A673 (cell line): ENCODE data around the gene ELAVL1. TPM values are rescaled to one million over a fixed set of nuclear protein-coding genes. Genes with fewer than 3 reads are reported as not detected.

Source experiments
- BruUV-seq: library from RNA; stranded (reverse); fragments of 400-500 nt; replicated peaks from 2 replicates; lab custom pipeline; 2021; lab: Mats Ljungman, UMichigan
- CTCF ChIA-PET: fragments of 300-600 bp; sonication (Branson Sonifier 250); formaldehyde crosslinking; loops from one replicate; lab custom pipeline; 2022; ENCODE audit warnings: antibody characterized with exemption; lab: Charles Lee
- POLR2A ChIA-PET: fragments of 300-600 bp; sonication (Branson Sonifier 250); formaldehyde crosslinking; loops from one replicate; lab custom pipeline; 2022; ENCODE audit warnings: antibody characterized with exemption; ENCODE audit not compliant: low non-redundant PET; lab: Charles Lee
- DNase-seq: peaks from one replicate; pipeline ENCODE4 v3.0.0-alpha.2; 2015; ENCODE audit warnings: low spot score
- H3K27ac ChIP-seq: fragments of 200-600 bp; sonication (generic); 2 replicates; pipeline ENCODE4 v1.5.1; 2016; ENCODE audit warnings: mixed run types, low read depth, mild to moderate bottlenecking, mixed read lengths, antibody characterized with exemption, low read length; ENCODE audit not compliant: poor library complexity, severe bottlenecking
- H3K27me3 ChIP-seq: fragments of 200-600 bp; sonication (generic); replicated peaks from 2 replicates; pipeline ENCODE4 v1.6.1; 2017; ENCODE audit warnings: mixed run types, low read depth, mild to moderate bottlenecking, mixed read lengths, antibody characterized with exemption, low read length; ENCODE audit not compliant: insufficient read depth, poor library complexity
- H3K36me3 ChIP-seq: fragments of 200-600 bp; sonication (generic); 2 replicates; pipeline ENCODE4 v1.6.1; 2016; ENCODE audit warnings: mixed run types, mild to moderate bottlenecking, mixed read lengths, antibody characterized with exemption, low read length; ENCODE audit not compliant: insufficient read depth, poor library complexity, severe bottlenecking
- H3K4me1 ChIP-seq: fragments of 200-600 bp; sonication (generic); 2 replicates; pipeline ENCODE4 v1.6.1; 2017; ENCODE audit warnings: mixed run types, mild to moderate bottlenecking, mixed read lengths, antibody characterized with exemption, low read length; ENCODE audit not compliant: insufficient read depth, poor library complexity, severe bottlenecking
- H3K4me3 ChIP-seq: fragments of 200-600 bp; sonication (generic); 2 replicates; pipeline ENCODE4 v1.5.1; 2016; ENCODE audit warnings: low read depth, mixed run types, mild to moderate bottlenecking, mixed read lengths, low read length; ENCODE audit not compliant: poor library complexity, severe bottlenecking
- H3K9me3 ChIP-seq: fragments of 200-600 bp; sonication (generic); 2 replicates; pipeline ENCODE4 v1.6.1; 2016; ENCODE audit warnings: mixed run types, low read depth, mild to moderate bottlenecking, mixed read lengths, antibody characterized with exemption, low read length; ENCODE audit not compliant: poor library complexity, severe bottlenecking
- EZH2 ChIP-seq: fragments of 200-600 bp; sonication (generic); IDR thresholded peaks from 2 replicates; pipeline ENCODE4 v1.6.1; 2017; ENCODE audit warnings: borderline replicate concordance, low read depth, mild to moderate bottlenecking, mixed read lengths, antibody characterized with exemption, low read length; ENCODE audit not compliant: poor library complexity, severe bottlenecking
- intact Hi-C: fragments of 100-400 bp; cut with micrococcal nuclease; formaldehyde crosslinking; loops from one replicate; pipeline ENCODE4 v1.10.0; 2022; ENCODE audit not compliant: unreplicated experiment
- total RNA-seq: library from RNA; stranded (reverse); gene quantifications from 2 replicates; pipeline ENCODE4 v1.2.3, GENCODE V29; 2021
- TF ChIP-seq, protein P1 (sequence below): fragments of 300-800, 200-600 bp; sonication (generic); conservative IDR thresholded peaks from 2 replicates; pipeline ENCODE4 v1.5.1; 2017; ENCODE audit warnings: low read depth, mild to moderate bottlenecking, antibody characterized with exemption, low read length, moderate library complexity, mixed read lengths

The ELAVL1 gene
- total RNA-seq, 1 experiment from 2014 or later, result 171 TPM

DNA sequence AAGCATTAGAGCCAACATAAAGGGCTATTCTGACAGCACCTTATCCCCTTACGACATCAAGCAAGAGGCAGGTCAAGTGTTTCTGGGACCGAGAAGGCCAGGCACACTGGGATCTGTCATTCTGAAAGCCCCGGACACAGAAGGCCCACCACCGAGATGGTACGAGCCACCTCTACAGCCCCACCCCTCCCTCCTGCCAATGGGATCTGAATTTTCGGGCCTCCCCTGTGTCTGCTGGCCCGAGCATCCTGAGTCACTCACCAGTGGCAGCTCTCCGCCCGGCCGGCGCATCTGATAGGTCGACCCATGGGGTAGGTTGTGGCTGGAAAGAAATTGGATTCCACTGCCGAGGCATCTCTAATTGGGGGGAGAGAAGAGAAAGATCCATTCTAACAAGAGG is 64.6 kb downstream of the ELAVL1 start:
- H3K36me3 ChIP-seq, result peaks cover 41% of the 10 kb centered on the region
- H3K4me3 ChIP-seq, result no peak overlapping the region
- H3K9me3 ChIP-seq, result no peaks in the 10 kb centered on the region
- no peaks in the 10 kb centered on the region for H3K27me3 ChIP-seq
- ChIA-PET POLR2A (no interaction called here), CTCF (no interaction called here)
- H3K4me1 ChIP-seq, result peaks cover 3% of the 10 kb centered on the region
- intact Hi-C loops, result loop anchor here (5.0 kb wide), 1 partner anchor 61 kb away; no protein-coding TSS in a partner anchor
- TF ChIP-seq EZH2, result no peak
- TF ChIP-seq, protein P1, sequence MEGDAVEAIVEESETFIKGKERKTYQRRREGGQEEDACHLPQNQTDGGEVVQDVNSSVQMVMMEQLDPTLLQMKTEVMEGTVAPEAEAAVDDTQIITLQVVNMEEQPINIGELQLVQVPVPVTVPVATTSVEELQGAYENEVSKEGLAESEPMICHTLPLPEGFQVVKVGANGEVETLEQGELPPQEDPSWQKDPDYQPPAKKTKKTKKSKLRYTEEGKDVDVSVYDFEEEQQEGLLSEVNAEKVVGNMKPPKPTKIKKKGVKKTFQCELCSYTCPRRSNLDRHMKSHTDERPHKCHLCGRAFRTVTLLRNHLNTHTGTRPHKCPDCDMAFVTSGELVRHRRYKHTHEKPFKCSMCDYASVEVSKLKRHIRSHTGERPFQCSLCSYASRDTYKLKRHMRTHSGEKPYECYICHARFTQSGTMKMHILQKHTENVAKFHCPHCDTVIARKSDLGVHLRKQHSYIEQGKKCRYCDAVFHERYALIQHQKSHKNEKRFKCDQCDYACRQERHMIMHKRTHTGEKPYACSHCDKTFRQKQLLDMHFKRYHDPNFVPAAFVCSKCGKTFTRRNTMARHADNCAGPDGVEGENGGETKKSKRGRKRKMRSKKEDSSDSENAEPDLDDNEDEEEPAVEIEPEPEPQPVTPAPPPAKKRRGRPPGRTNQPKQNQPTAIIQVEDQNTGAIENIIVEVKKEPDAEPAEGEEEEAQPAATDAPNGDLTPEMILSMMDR, result no peak
- DNase-seq, result no peak
- no TSS peak for BruUV-seq
- H3K27ac ChIP-seq, result no peak overlapping the region

DNA sequence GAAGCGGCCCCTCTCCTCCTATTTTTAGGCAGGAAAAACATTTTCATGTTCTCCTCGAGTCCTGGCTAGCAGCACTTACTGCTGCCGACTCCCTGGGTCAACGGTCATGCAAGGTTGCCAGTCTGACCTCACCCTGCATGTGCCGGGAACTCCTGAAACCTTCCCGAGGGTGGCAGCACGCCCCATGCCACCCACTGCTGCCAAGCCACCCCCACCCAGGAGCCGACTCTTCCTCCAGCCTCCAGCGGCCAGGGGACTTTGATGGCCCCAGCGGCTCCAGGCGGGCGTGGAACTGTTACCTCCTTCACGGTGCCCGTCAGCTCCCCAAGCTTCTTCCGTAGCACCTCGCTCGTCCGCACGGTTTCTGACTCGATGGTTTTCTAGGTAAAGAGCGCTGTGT is 70.7 kb downstream of the ELAVL1 start:
- no peaks in the 10 kb centered on the region for H3K4me1 ChIP-seq
- no peak overlapping the region for H3K4me3 ChIP-seq
- TF ChIP-seq EZH2, result no peak
- TF ChIP-seq, protein P1, result no peak
- H3K27ac ChIP-seq, result no peak overlapping the region
- no TSS peak for BruUV-seq
- H3K36me3 ChIP-seq, result peaks cover 83% of the 10 kb centered on the region
- DNase-seq, result no peak
- H3K9me3 ChIP-seq, result no peaks in the 10 kb centered on the region
- intact Hi-C loops, result no loop called here
- no peaks in the 10 kb centered on the region for H3K27me3 ChIP-seq
- ChIA-PET POLR2A (no interaction called here), CTCF (no interaction called here)

DNA sequence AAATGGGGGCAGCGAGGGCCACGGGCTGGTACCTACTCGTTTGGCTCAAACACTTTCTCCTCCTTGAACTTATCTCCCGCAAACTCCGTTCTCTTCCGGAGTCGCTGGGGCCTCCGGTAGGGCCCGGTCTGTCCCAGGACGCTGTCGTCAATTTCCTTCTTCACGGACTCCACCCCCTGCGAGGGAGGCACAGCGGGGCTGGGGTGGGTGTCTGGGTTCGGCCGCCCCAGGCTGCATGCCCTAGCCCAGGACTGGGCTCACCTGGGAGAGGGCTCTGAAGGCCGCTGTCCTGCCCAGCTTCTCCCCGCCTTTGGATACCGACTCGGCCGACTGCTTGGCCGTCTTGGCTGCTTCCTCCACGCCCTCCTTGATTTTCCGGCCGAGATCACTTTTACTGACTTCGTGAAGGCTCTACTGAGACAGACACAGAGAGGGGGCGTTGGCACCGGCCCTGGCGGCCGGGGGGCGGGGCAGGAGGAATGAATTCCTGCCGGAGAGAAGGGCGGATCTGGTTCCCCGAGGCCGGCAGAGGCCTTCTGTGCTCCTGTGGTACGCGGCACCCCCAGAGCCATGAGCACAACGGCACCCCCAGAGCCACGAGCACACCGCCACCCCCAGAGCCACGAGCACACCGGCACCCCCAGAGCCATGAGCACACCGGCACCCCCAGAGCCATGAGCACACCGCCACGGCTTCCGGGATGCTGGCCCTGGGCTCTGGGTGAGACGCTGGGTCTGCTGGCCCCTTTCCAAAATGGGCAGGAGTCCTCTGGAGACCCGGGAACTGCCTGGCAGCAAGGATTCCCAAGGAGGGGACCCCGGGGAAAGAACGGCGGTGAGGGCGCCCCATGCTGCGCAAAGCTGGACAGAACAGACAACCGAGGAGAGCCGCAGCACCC is 71.4 kb downstream of the ELAVL1 start:
- no peaks in the 10 kb centered on the region for H3K9me3 ChIP-seq
- H3K27me3 ChIP-seq, result no peaks in the 10 kb centered on the region
- H3K4me3 ChIP-seq, result no peak overlapping the region
- H3K36me3 ChIP-seq, result peaks cover 82% of the 10 kb centered on the region
- TF ChIP-seq, protein P1, result 0 out of 2 replicates have a peak, but pooled peaks have one; percentile 7
- no peak for TF ChIP-seq EZH2
- DNase-seq, result no peak
- peaks cover 6% of the 10 kb centered on the region for H3K4me1 ChIP-seq
- intact Hi-C loops, result no loop called here
- H3K27ac ChIP-seq, result no peak overlapping the region
- CTCF ChIA-PET, result interaction anchor here (0.6 kb wide), 1 partner anchor 307 kb away, joined by 3 read pairs; no protein-coding TSS in a partner anchor
- POLR2A ChIA-PET, result no interaction called here
- BruUV-seq, result no TSS peak
